Aorta (tissue), 5 donors: ENCODE measurements around the gene TPST2. TPM values are rescaled to one million over a fixed set of nuclear protein-coding genes. Genes with fewer than 3 reads are reported as not detected.
A peak's percentile ranks its signal among the peaks of the same experiment; 100 is the strongest.

Experiments
- ATAC-seq: fragments of 200-7000 bp; cut with Tn5 transposase; one replicate; pipeline ENCODE4 v1.9.1; 2022; ENCODE audit warnings: moderate library complexity; ENCODE audit not compliant: low FRiP score
- DNase-seq, 2 donors: peaks; one replicate each; pipeline ENCODE4 v3.0.0-alpha.2; 2020
- H3K27ac ChIP-seq, 2 donors: one replicate each; pipeline ENCODE4 v1.5.1; 2013; ENCODE audit warnings: low read length in 2 of 2, mild to moderate bottlenecking in 2 of 2, moderate library complexity in 2 of 2, control low read depth in 1 of 2, inconsistent platforms in 1 of 2, low read depth in 1 of 2
- H3K27me3 ChIP-seq, 2 donors: one replicate each; pipeline ENCODE4 v1.6.1; 2013; ENCODE audit warnings: control low read depth in 1 of 2, low read length in 1 of 2, mild to moderate bottlenecking in 1 of 2, moderate library complexity in 1 of 2; ENCODE audit not compliant: insufficient read depth in 2 of 2, control insufficient read depth in 1 of 2
- H3K36me3 ChIP-seq, 2 donors: one replicate each; pipeline ENCODE4 v1.6.1; 2013; ENCODE audit warnings: control low read depth in 1 of 2, low read length in 1 of 2, mild to moderate bottlenecking in 1 of 2; ENCODE audit not compliant: insufficient read depth in 2 of 2, control insufficient read depth in 1 of 2
- H3K4me1 ChIP-seq, 2 donors: one replicate each; pipeline ENCODE4 v1.6.1; 2013; ENCODE audit warnings: low read length in 2 of 2, control low read depth in 1 of 2, mild to moderate bottlenecking in 1 of 2, moderate library complexity in 1 of 2; ENCODE audit not compliant: insufficient read depth in 2 of 2, control insufficient read depth in 1 of 2
- H3K4me3 ChIP-seq, 2 donors: one replicate each; pipeline ENCODE4 v1.5.1; 2013; ENCODE audit warnings: low read length in 2 of 2, control low read depth in 1 of 2, mild to moderate bottlenecking in 1 of 2
- H3K9me3 ChIP-seq: one replicate; pipeline ENCODE4 v1.6.1; 2013; ENCODE audit warnings: mild to moderate bottlenecking, low read length; ENCODE audit not compliant: control insufficient read depth
- WGBS, 2 donors: extraction: QIAGEN DNeasy Blood & Tissue Kit; methylation state at CpG; one replicate each; pipeline ENCODE4 v1.1.7; 2013; 5-methylcytosine and 5-hydroxymethylcytosine counted together
- intact Hi-C, 2 donors: fragments of 100-400 bp; cut with DNase I; formaldehyde crosslinking; loops; one replicate each; pipeline versions ENCODE4 v1.14.2 to v1.15.0; 2022
- polyA plus RNA-seq, 2 donors: library from polyadenylated mRNA; stranded (reverse); fragments of 200-250 nt; gene quantifications; one replicate each; pipeline ENCODE4 v1.2.3, GENCODE V29; 2013
- total RNA-seq, 2 donors: library from RNA; stranded (reverse); fragmentation: NEBNext Ultra II Directional; extraction: Animal tissue kit (Norgen Biotek cat#: 25700); gene quantifications; one replicate each; pipeline ENCODE4 v1.2.1, GENCODE V29; 2021
- donor health status: healthy with polysubstance abuse.
- donor health status: Bipolar disorder and iron deficiency.
- donor health status: DM: no; HTN: no; CAD: no.
- donor health status: DM: no; HTN: no; CAD: no.
- donor health status: DM: yes; HTN: yes; CAD: no.

The TPST2 gene
- total and polyA plus RNA-seq, 4 donors, result 10.8 to 26.7 (median 18.4) TPM

- no peak for ATAC-seq
- DNase-seq, result no peak
- H3K9me3 ChIP-seq, result no peaks in the 10 kb centered on the region
- no peaks in the 10 kb centered on the region for H3K27me3 ChIP-seq
- H3K27ac ChIP-seq, result no peak overlapping the region
- H3K4me3 ChIP-seq, result no peak overlapping the region
- H3K36me3 ChIP-seq, result no peaks in the 10 kb centered on the region
- whole genome bisulfite sequencing, 2 donors, result 87 to 96% methylated on average over 6 of the region's 6 CpGs
- H3K4me1 ChIP-seq, result no peaks in the 10 kb centered on the region
- intact Hi-C loops, result no loop called here
These were observed 40.9 kb downstream of the TPST2 start for GRCh38 chr22:26548984-26549383.

- WGBS, 2 donors, result 95 to 96% methylated on average over 3 of the region's 3 CpGs
These were observed 41.6 kb downstream of the TPST2 start for GRCh38 chr22:26548303-26548702.

GRCh38 chr22:26547837-26548236 is 42.1 kb downstream of the TPST2 start:
- Histone ChIP-seq H3K27me3 (no peaks in the 10 kb centered on the region), H3K9me3 (no peaks in the 10 kb centered on the region), H3K36me3 (no peaks in the 10 kb centered on the region), H3K4me3 (no peak overlapping the region), H3K4me1 (no peaks in the 10 kb centered on the region), H3K27ac (no peak overlapping the region)
- intact Hi-C loops, result no loop called here
- no peak for ATAC-seq
- DNase-seq, result no peak
- WGBS, 2 donors, result 90 to 95% methylated on average over 4 of the region's 4 CpGs

More at GRCh38 chr22:26548303-26548702, 41.6 kb downstream of the TPST2 start:
- H3K4me1 ChIP-seq, result no peaks in the 10 kb centered on the region
- no peak for ATAC-seq
- no peak overlapping the region for H3K27ac ChIP-seq
- H3K9me3 ChIP-seq, result no peaks in the 10 kb centered on the region
- intact Hi-C loops, result no loop called here
- H3K4me3 ChIP-seq, result no peak overlapping the region
- no peak for DNase-seq
- no peaks in the 10 kb centered on the region for H3K36me3 ChIP-seq
- no peaks in the 10 kb centered on the region for H3K27me3 ChIP-seq

- Histone ChIP-seq H3K36me3 (no peaks in the 10 kb centered on the region), H3K9me3 (no peaks in the 10 kb centered on the region), H3K4me1 (no peaks in the 10 kb centered on the region), H3K27me3 (no peaks in the 10 kb centered on the region), H3K27ac (no peak overlapping the region), H3K4me3 (no peak overlapping the region)
- no peak for DNase-seq
- ATAC-seq, result no peak
- intact Hi-C loops, result no loop called here
- 84 to 93% methylated on average over 7 of the region's 7 CpGs for WGBS, 2 donors
These were observed 42.5 kb downstream of the TPST2 start for GRCh38 chr22:26547426-26547825.

GRCh38 chr22:26546282-26546681 is 43.6 kb downstream of the TPST2 start:
- Histone ChIP-seq H3K27ac (no peak overlapping the region), H3K4me3 (no peak overlapping the region), H3K9me3 (no peaks in the 10 kb centered on the region), H3K36me3 (no peaks in the 10 kb centered on the region), H3K27me3 (no peaks in the 10 kb centered on the region), H3K4me1 (no peaks in the 10 kb centered on the region)
- DNase-seq, result no peak
- ATAC-seq, result no peak
- intact Hi-C loops, result no loop called here
- WGBS, 2 donors, result 68 to 71% methylated on average over 5 of the region's 5 CpGs

- DNase-seq (no peak), ATAC-seq (no peak)
- Histone ChIP-seq H3K4me3 (no peak overlapping the region), H3K36me3 (no peaks in the 10 kb centered on the region), H3K27ac (no peak overlapping the region), H3K27me3 (no peaks in the 10 kb centered on the region), H3K9me3 (no peaks in the 10 kb centered on the region), H3K4me1 (no peaks in the 10 kb centered on the region)
- WGBS, 2 donors, result 84 to 89% methylated on average over 5 of the region's 5 CpGs
- intact Hi-C loops, result no loop called here
These were observed 44.1 kb downstream of the TPST2 start for GRCh38 chr22:26545827-26546226.

- Histone ChIP-seq H3K9me3 (no peaks in the 10 kb centered on the region), H3K27me3 (no peaks in the 10 kb centered on the region), H3K36me3 (no peaks in the 10 kb centered on the region), H3K4me1 (no peaks in the 10 kb centered on the region), H3K4me3 (no peak overlapping the region), H3K27ac (no peak overlapping the region)
- intact Hi-C loops, result no loop called here
- WGBS, 2 donors, result 75 to 80% methylated on average over 2 of the region's 2 CpGs
- no peak for DNase-seq
- ATAC-seq, result no peak
These were observed 44.5 kb downstream of the TPST2 start for GRCh38 chr22:26545385-26545784.

- H3K27me3 ChIP-seq, result no peaks in the 10 kb centered on the region
- 87 to 98% methylated on average over 1 of the region's 1 CpG for WGBS, 2 donors
- DNase-seq (no peak), ATAC-seq (no peak)
- no peaks in the 10 kb centered on the region for H3K4me1 ChIP-seq
- H3K9me3 ChIP-seq, result no peaks in the 10 kb centered on the region
- intact Hi-C loops, result no loop called here
- H3K4me3 ChIP-seq, result no peak overlapping the region
- H3K36me3 ChIP-seq, result no peaks in the 10 kb centered on the region
- no peak overlapping the region for H3K27ac ChIP-seq
These were observed 45.4 kb downstream of the TPST2 start for GRCh38 chr22:26544489-26544888.

GRCh38 chr22:26542831-26543230 is 47.1 kb downstream of the TPST2 start:
- H3K9me3 ChIP-seq, result no peaks in the 10 kb centered on the region
- DNase-seq (peak in 1 of 2 donors; percentile 60), ATAC-seq (no peak)
- no peaks in the 10 kb centered on the region for H3K4me1 ChIP-seq
- H3K36me3 ChIP-seq, result no peaks in the 10 kb centered on the region
- no peak overlapping the region for H3K27ac ChIP-seq
- H3K4me3 ChIP-seq, result no peak overlapping the region
- intact Hi-C loops, result no loop called here
- 70 to 79% methylated on average over 3 of the region's 3 CpGs for WGBS, 2 donors
- H3K27me3 ChIP-seq, result no peaks in the 10 kb centered on the region
